22Rv1 (cell line): ENCODE data around the gene ANTKMT.

Experiments used
- H3K27ac ChIP-seq: fragments of 450-650 bp; 2 replicates; pipeline ENCODE4 v1.5.1; 2017
- ZFX ChIP-seq: fragments of 450-650 bp; IDR thresholded peaks from 2 replicates; pipeline ENCODE4 v1.6.1; 2017; ENCODE audit warnings: antibody characterized with exemption, borderline replicate concordance
- TF ChIP-seq, protein P1 (sequence below): fragments of 450-650 bp; IDR thresholded peaks from 2 replicates; pipeline ENCODE4 v1.5.1; 2017; ENCODE audit warnings: mild to moderate bottlenecking

ANTKMT gene

DNA sequence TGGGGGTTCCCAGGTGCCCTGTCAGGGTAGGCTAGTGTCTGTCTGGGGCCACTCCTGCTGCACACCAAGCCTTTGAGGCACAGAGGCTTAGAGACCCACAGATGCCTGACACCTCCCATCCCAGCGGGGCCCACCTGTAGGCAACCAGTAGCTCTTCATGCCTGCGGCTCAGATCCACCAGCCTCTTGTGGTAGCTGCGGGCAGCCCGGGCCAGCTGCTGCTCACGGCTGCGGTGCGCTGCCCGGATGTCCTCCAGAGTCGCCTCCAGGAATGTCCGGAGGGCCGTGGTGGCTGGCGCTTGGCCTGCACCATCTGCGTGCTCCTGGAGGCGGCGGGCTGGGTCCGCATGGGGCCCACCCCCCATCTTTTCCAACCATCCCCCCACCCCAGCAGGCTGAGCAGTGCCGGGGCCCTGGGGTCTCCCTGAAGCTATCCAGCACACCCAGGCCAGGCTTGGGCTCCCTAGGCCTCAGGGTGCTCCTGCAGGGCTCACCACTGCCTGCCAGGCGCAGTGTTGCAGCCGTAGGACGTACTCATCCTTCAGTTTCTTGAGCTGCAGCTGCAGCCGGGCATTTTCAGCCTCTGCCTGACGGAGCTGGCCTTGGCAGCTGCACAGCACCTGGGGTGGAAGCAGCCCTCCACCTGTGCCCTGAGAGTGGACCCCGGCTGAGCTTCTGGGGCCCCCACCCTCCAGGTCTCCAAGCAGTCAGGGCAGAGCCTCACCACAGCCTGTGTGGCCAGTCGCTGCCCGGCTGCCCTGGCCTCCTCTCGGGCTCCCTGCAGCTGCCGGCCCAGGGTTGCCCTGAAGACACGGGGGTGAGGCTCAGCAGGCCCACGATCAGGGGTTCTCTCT lies 3.5 kb downstream of the ANTKMT start:
- peak overlapping the region; percentile 99 for H3K27ac ChIP-seq
- no peak for TF ChIP-seq ZFX
- TF ChIP-seq, protein P1, sequence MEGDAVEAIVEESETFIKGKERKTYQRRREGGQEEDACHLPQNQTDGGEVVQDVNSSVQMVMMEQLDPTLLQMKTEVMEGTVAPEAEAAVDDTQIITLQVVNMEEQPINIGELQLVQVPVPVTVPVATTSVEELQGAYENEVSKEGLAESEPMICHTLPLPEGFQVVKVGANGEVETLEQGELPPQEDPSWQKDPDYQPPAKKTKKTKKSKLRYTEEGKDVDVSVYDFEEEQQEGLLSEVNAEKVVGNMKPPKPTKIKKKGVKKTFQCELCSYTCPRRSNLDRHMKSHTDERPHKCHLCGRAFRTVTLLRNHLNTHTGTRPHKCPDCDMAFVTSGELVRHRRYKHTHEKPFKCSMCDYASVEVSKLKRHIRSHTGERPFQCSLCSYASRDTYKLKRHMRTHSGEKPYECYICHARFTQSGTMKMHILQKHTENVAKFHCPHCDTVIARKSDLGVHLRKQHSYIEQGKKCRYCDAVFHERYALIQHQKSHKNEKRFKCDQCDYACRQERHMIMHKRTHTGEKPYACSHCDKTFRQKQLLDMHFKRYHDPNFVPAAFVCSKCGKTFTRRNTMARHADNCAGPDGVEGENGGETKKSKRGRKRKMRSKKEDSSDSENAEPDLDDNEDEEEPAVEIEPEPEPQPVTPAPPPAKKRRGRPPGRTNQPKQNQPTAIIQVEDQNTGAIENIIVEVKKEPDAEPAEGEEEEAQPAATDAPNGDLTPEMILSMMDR, result no peak

DNA sequence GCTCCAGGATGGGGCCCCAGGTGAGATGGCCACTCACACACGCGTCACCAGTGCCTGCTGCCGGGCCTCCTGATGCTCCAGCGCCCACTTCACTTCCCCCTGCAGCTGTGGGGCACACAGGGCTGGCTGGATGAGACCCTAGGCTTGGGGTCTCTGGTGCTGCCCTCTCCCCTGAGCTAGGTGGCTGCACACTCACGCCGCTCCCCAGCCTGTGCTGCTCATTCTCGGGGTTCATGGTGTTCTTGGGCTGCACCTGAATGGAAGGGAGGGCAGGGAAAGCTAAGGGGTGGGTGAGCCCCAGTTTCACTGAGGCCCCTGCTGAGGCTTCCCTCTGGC lies 4.1 kb downstream of the ANTKMT start:
- TF ChIP-seq ZFX, result no peak
- TF ChIP-seq, protein P1, result no peak
- peak overlapping the region; percentile 99 for H3K27ac ChIP-seq

DNA sequence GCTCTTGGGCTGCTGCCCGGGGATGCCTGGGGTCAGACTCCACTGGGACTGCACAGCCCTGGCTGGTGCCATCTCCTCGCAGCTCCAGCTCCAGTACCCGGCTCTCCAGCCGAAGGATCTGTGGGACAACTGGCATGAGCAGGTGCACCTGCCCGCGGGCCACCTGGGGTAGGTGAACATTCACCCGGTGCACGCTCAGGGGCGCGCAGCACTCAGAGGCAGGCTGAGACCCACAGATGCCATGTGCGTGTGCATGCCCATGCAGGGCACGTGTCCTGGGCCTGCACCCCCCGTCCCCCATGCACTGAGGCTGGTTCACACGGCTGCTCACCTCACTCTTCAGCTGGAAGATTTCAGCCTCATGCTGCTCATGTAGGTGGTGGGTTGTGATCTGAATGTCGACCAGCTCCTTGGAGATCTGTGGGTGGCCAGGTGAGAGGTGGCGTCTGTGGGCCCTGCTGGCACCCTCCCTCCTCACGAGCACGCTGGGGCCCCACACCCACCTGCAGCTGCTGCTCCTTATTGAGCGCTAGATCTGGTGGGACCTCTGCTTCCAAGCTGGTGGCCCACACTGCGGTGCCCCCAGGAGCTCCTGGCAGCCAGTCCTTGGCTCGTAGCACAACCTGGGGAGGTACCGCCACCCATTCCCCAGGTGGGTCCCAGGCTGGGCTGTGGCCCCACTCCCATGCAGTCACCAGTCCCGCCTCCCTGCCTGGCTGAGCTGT lies 4.7 kb downstream of the ANTKMT start:
- no peak for TF ChIP-seq ZFX
- TF ChIP-seq, protein P1, result no peak
- peak overlapping the region; percentile 99 for H3K27ac ChIP-seq

DNA sequence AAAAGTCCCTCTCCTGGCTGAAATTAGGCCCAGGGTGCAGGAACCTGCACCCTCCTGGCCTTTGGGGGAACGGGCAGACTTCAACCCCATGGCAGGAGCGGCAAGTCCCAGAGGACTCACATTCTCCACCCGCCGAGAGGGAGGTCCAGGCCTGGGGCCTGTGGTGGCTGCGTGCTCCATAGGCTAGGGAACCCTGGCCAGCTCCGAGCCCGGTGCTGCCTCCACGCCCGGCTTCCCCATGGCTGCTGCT lies 5.2 kb downstream of the ANTKMT start:
- H3K27ac ChIP-seq, result peak overlapping the region; percentile 99

DNA sequence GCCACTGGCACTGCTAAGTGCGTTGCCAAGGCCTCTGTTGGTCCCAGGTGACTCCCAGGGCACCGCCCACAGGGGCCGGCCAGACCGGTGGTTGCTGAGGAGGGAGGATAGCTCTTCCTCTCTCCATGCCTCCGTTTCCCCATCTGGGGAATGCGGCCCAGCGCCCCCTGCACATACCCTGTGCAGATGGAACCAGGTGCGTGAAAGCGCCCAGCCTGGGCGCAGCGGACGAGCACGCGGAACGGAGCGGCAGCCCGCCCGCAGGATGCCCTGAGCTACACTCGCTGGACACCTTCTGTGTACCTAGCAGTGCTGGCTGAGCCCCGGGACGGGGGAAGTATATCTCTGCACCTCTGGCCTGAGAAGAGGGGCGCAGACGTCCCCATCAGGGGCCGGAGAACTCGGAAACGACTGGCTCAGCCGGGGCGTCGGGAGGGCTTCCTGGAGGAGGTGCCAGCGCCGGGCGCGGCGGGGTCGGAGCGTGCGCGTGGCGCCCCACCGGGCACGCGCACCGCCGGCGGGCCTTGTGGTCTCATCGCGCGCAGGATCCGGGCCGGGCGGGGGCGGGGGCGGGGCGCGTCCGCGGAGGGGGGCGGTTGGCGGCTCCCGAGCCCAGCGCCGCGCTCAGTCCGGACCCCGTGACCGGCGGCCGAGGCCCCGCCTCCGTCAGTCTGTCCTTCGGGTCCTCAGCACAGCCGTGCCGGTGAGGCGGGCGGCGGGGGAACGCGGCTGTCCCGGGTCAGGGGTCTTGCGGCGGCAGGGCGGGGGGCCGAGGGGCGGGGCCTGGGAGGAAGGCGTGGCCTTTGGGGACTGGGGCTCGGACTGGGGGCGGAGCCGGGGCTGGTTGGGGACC lies 5.7 kb downstream of the ANTKMT start, which contains the start of the genes CCDC78 and HAGHL:
Gene CCDC78, minus strand, starts transcription at position 6 of the 853 bp plus-strand sequence. CDS start 76 bp downstream, outside the sequence.
Gene HAGHL, plus strand, starts transcription at position 669 of the 853 bp plus-strand sequence. CDS start 404 bp downstream, outside the sequence.
- H3K27ac ChIP-seq, result peak within 1 kb of the TSS; percentile 99
- no peak for TF ChIP-seq ZFX
- TF ChIP-seq, protein P1, result 0 out of 2 replicates have a peak, but pooled peaks have one; percentile 7

More for the DNA sequence above, 5.2 kb downstream of the ANTKMT start:
- no peak for TF ChIP-seq ZFX
- TF ChIP-seq, protein P1, result no peak

DNA sequence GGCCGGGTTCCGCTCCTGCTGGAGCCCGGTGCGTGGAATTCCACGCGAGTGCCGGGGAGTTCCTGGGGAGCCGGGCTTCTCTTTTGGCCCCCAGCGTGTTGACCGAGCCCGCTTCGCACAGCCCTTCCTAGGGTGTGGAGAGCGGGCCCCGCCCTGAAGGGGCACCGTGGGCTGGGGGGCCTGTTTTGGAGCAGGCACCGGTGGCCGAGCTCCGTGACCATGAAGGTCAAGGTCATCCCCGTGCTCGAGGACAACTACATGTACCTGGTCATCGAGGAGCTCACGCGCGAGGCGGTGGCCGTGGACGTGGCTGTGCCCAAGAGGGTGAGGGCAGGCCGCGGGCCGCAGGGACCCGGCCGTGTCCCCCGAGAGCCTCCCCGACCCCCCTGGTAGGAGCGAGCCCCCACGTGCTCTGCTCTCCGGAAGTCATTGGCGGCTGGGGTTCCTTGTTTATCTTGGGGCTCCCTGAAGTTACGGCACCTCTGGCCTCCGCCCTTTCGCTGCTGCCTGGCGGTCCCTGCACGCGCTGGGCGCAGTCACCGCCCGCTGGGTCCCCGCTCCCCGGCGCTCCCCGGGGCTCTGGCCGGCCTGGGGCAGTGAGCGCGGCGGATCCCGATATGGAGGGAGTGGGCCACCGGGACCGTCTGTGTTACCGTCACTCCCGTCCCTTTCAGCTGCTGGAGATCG lies 6.5 kb downstream of the ANTKMT start:
- peak overlapping the region; percentile 99 for H3K27ac ChIP-seq
- TF ChIP-seq, protein P1, result no peak
- no peak for TF ChIP-seq ZFX
